ENCODE results near the gene TTC12. TPM values are rescaled to one million over a fixed set of nuclear protein-coding genes. Genes with fewer than 3 reads are reported as not detected.

The TTC12 gene
- total RNA-seq, 2 donors from 2014 or later: 5.4 to 15.7 TPM

DNA sequence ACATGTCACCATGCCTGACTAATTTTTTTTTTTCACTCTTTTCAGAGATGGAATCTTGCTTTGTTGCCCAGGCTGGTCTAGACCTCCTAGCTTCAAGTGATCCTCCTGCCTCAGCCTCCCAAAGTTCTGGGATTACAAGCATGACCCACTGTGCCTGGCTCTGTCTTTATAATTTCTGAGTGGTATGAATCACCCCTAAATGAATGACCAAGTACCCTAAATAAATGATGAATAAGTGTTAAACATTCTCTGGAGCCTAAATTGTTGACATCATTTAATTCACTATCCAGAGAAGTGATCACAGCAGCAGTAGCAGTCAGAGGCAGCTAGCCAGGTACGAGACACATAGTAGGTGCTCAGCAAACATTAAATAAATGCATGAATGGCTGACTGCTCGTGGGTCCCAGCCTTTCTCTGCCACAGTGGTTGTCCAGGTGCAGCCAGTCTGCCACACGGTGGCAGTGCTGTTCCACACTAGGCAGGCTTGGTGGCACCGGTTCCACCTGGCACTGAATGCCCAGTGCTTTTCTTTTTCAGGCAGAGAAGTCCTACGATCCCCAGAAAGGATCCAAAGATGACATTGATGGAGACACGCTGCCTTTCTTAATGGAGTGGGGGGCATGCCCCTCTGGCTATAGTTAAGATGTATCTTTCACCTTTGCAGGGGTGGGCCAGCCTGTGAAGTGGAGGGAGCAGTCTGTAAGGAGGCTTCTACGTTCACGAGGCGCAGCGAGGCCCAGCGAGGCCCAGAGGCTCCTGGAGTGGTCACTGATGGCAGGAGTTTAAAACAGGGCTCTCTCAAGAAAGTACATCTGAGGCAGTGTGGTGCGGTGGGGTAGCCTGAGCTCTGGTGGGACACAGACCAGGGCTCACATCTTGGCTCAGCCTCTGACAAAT lies 8.7 kb upstream of the TTC12 start:
- Mint-ChIP-seq H3K9me3 (no peaks in the 10 kb centered on the region), H3K36me3 (no peaks in the 10 kb centered on the region), H3K27ac (no peak overlapping the region)
- DNase-seq (ENCODE audit: low spot score in 2 of 2) (peak; percentile 64 to 69), ATAC-seq (peak; percentile 94 to 95)

DNA sequence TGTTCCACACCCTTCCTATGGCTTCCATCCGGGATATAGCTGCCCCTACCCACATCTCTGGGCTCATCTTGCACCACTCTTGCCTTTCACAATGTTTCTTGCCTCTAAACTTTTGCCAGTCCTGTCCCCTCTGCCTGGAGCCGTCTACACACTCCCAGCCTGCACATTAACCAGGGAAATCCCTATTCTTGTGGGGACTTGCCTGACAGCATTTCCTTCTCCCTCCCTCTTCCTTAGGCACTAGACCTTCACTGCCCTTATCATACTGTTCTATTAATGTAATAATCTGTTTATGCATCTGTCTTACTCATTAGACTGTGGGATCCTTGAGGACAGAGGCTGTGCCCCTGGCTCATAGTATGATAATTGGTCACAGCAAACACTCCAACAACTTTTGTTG lies 5.8 kb upstream of the TTC12 start:
- ATAC-seq (no peak), DNase-seq (ENCODE audit: low spot score in 2 of 2) (no peak)
- Mint-ChIP-seq H3K9me3 (no peaks in the 10 kb centered on the region), H3K27ac (no peak overlapping the region), H3K36me3 (peaks cover 0 to 3% of the 10 kb centered on the region in 2 donors)

DNA sequence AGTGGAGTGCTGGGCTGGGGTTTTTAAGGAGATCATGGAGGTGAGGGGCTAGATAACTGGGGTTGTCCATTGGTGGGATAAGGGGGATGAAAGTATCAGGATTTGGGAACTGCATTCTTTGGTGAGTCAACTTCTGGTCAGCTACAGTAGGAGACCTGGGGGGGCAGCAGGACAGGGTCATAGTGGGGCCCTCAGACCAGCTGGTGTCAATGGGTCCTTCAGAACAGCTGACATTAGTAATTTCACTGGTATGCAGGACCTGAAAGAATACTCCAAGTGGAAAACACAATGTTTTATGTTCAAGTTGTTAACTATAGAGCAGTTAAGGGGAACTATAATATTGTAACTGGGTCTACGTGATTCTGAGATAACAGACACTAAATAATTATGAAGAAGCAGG lies 2.8 kb upstream of the TTC12 start:
- Mint-ChIP-seq H3K36me3 (peaks cover 0 to 7% of the 10 kb centered on the region in 2 donors), H3K9me3 (no peaks in the 10 kb centered on the region), H3K27ac (peak overlapping the region in 1 of 2 donors; percentile 36)
- ATAC-seq (no peak), DNase-seq (ENCODE audit: low spot score in 2 of 2) (no peak)

DNA sequence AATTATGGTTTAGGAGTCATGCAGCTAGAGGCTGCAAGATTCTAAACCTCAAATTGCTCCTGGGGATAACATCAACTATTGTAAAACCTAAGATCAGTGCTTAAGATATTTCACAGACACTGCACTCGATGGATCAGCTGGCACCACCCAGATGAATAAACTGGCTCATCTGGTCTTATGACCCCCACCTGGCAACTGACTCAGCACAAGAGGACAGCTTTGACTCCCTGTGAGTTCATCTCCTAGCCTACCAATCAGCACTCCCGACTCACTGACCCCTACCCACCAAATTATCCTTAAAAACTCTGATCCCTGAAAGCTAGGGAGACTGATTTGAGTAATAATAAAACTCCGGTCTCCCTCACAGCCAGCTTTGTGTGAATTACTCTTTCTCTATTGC lies 782 bp upstream of the TTC12 start:
- Mint-ChIP-seq H3K36me3 (peaks cover 16 to 21% of the 10 kb centered on the region in 2 donors), H3K9me3 (peaks cover 0 to 9% of the 10 kb centered on the region in 2 donors), H3K27ac (peak overlapping the region; percentile 77 to 88)
- ATAC-seq: no peak
- DNase-seq (ENCODE audit: low spot score in 2 of 2): no peak

DNA sequence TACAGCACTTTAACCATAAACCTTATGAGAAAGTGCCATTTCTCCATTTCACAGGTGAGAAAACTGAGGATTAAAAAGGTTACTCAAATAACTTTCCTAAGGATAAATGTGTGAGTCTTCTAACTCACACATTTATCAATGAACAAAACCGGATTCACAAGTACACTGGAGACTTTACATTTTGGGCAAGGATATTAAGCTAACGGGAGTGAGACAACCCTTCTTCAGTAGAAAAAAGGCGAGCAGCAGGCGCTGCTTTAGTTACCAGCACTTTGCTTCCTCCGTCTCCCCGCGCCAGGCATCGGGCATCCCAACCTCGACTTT lies 356 bp upstream of the TTC12 start:
- peaks cover 20 to 26% of the 10 kb centered on the region in 2 donors for H3K36me3 Mint-ChIP-seq
- no peak for ATAC-seq
- H3K9me3 Mint-ChIP-seq: peaks cover 0 to 10% of the 10 kb centered on the region in 2 donors
- peak overlapping the region; percentile 77 to 88 for H3K27ac Mint-ChIP-seq
- DNase-seq (ENCODE audit: low spot score in 2 of 2): no peak

DNA sequence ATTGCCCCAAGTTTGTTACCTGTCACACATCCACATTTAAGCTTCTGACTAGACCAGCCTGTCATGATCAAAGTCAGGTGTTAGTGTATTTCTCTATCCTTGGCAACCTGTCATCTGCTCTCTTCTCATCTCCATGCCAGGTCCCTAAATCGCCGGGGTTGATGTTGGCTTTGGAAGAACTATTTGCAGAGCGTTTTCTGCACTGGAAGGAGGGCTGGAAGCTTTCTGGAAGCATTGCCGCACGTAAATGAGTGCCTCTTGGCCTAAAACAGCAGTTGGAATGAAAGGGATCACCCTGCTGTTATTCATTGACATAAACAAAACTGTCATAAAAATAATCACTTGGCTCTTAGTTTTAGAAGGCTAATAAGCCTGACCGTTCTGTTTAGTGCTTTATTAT lies 1.4 kb downstream of the TTC12 start:
- ATAC-seq: no peak
- peak overlapping the region in 1 of 2 donors; percentile 88 for H3K27ac Mint-ChIP-seq
- H3K9me3 Mint-ChIP-seq: peaks cover 0 to 10% of the 10 kb centered on the region in 2 donors
- peaks cover 24 to 29% of the 10 kb centered on the region in 2 donors for H3K36me3 Mint-ChIP-seq
- no peak for DNase-seq (ENCODE audit: low spot score in 2 of 2)

DNA sequence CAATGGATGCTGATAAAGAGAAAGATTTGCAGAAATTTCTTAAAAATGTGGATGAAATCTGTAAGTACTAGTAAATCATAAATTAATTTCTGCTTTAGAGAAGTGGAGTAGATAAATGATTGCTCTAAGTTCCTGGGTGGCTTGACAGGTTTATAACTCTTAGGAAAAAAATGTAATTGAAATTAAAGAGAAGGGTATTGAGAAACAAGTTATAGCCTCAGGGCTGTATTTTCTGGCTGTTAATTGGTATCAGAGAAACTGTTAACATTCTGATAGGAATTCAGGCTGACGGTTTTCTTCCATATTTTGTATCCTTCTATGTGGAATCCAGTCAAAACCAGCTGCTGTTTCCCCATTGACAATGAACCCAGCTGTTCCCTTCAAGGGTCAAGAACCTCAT lies 1.9 kb downstream of the TTC12 start:
- H3K36me3 Mint-ChIP-seq: peaks cover 24 to 29% of the 10 kb centered on the region in 2 donors

DNA sequence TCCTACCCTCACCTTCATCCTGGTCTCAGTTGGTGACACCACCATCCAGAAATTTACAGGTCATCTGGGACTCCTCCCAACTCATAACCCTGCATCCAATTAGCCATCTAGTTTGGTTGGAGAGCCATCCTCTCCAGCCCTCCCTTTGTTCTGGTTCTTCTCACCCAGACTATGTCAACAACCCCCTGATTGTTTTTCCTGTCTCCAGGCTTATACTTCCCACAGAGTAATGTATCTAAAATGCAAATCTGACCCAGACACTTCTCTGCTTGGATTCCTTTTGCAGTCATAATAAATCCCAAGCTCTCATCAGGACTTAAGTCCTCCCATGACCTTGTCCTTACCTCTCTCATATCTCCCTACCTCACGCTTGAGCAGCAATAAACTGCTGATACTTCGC lies 3.0 kb downstream of the TTC12 start:
- no peak overlapping the region for H3K27ac Mint-ChIP-seq
- ATAC-seq (no peak), DNase-seq (ENCODE audit: low spot score in 2 of 2) (no peak)
- peaks cover 0 to 10% of the 10 kb centered on the region in 2 donors for H3K9me3 Mint-ChIP-seq
- H3K36me3 Mint-ChIP-seq: peaks cover 24 to 29% of the 10 kb centered on the region in 2 donors

More for the DNA sequence above, 1.9 kb downstream of the TTC12 start:
- ATAC-seq: no peak
- Mint-ChIP-seq H3K9me3 (peaks cover 0 to 10% of the 10 kb centered on the region in 2 donors), H3K27ac (no peak overlapping the region)
- DNase-seq (ENCODE audit: low spot score in 2 of 2): no peak

DNA sequence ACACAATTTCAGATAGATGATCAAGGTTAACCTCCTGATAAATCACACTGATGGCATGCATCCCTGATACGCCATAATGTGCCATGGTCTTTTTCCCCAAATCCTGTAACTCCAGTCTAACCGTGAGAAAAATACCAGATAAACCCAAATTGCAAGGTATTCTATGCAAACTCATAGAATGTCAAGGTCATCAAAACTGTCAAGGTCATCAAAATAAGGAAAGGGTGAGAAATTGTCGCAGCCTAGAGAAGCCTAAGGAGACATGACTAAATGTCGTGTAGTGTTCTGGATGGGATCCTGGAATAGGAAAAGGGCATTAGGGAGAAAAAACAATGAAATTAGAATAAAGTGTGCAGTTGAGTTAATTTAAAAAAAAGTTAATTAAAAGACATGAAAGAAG lies 4.7 kb downstream of the TTC12 start:
- peaks cover 0 to 10% of the 10 kb centered on the region in 2 donors for H3K9me3 Mint-ChIP-seq
- ATAC-seq (no peak), DNase-seq (ENCODE audit: low spot score in 2 of 2) (no peak)
- H3K36me3 Mint-ChIP-seq: peaks cover 23 to 24% of the 10 kb centered on the region in 2 donors
- no peak overlapping the region for H3K27ac Mint-ChIP-seq

DNA sequence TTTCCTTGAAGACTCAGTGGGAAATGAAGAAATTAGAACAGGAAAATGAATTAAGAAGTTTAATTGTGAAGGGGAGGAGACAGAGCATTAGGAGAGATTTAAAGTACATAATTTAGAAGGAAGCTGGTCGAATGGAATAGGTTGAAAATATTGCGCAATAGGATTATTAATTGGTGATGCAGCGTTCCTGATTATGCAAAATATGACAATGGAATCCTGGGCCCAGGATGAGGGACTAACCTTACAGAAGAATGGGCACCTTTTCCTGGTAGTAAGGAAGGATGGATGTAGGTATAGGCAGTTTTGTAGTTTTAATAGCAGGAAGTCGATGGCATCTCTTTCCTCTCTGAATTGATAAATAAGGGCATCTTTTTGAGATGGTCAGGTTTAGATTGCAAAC lies 7.8 kb downstream of the TTC12 start:
- ATAC-seq: no peak
- no peak overlapping the region for H3K27ac Mint-ChIP-seq
- peaks cover 21 to 23% of the 10 kb centered on the region in 2 donors for H3K36me3 Mint-ChIP-seq
- peaks cover 0 to 10% of the 10 kb centered on the region in 2 donors for H3K9me3 Mint-ChIP-seq
- DNase-seq (ENCODE audit: low spot score in 2 of 2): no peak

DNA sequence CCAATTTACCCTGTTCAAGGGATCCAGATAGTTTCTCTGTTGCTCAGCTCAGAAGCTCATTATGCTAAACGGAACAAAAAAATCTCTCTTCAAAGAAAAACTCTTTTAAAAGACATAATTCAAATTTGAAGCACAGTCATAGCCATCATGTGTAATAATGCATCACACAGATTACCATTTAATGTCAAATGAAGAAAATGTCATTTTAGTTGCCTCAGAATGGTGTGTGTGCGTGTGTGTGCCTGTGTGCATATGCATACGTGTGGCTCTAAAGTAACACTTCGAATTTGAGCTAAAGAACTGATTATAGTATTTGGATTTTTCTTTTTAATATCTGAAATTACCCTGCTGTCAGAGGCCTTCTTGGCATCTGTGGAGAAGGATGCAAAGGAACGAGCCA lies 9.9 kb downstream of the TTC12 start:
- Mint-ChIP-seq H3K27ac (no peak overlapping the region), H3K36me3 (peaks cover 2 to 3% of the 10 kb centered on the region in 2 donors), H3K9me3 (no peaks in the 10 kb centered on the region)
- DNase-seq (ENCODE audit: low spot score in 2 of 2) (no peak), ATAC-seq (no peak)

DNA sequence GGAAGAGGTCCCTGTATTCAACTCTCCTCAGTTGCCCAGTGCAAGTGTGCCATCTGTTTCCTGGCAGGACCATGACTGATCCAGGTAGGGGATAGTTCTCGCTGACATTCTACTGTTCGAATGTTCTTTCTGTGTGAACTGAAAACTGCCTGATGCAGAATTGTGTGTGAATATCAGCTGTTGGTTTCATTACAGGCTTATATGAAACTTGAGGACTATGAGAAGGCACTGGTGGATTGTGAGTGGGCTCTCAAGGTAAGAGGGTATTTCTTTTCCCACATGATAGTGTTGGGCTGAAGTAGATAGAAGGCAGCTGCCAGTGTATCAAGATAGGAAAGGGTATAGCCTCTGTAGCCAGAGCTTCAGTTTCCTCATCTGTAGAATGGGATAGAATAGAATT lies 15.3 kb downstream of the TTC12 start:
- Mint-ChIP-seq H3K9me3 (no peaks in the 10 kb centered on the region), H3K36me3 (peaks cover 0 to 12% of the 10 kb centered on the region in 2 donors), H3K27ac (no peak overlapping the region)
- ATAC-seq (no peak), DNase-seq (ENCODE audit: low spot score in 2 of 2) (no peak)

DNA sequence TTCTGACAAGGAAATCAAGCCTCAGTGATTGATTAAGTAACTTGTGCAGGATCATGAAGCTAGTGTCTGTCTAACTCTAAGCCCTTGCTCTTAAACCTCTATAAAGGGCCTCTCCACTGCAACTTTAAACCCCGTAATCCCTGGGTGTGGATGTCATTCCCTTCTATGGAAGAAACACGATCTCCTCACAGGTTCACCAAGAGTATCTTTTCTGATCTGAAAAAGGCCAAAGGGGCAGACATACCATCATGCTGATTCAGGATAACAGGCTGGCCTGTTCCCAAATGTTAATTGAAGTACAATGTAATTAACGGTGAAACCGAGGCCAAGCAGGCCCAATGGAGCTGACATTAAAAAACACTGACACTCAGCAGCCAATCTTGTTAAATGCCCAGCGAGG lies 17.1 kb downstream of the TTC12 start:
- peaks cover 0 to 12% of the 10 kb centered on the region in 2 donors for H3K36me3 Mint-ChIP-seq
- H3K9me3 Mint-ChIP-seq: no peaks in the 10 kb centered on the region
- DNase-seq (ENCODE audit: low spot score in 2 of 2) (no peak), ATAC-seq (no peak)
- H3K27ac Mint-ChIP-seq: no peak overlapping the region

DNA sequence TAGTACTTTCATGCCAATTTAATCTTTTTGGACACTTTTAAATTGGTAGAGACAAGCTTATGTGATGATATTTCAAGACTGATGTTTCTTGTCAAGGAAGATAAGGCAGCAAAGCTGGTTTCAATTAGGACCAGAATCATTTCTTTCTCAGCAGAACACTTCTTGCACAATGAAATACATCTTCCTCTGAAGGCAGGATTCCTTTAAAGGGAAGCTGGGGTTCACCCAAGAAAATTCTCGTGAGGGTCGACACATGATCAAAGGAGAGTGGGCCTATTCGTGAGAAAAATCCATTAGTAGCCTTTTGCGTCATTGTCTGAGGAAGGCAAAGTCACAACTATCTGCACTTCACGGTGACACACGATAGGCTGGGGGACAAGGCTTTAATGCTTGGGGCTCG lies 17.6 kb downstream of the TTC12 start:
- ATAC-seq: no peak
- H3K27ac Mint-ChIP-seq: no peak overlapping the region
- no peaks in the 10 kb centered on the region for H3K9me3 Mint-ChIP-seq
- H3K36me3 Mint-ChIP-seq: peaks cover 0 to 12% of the 10 kb centered on the region in 2 donors
- no peak for DNase-seq (ENCODE audit: low spot score in 2 of 2)

DNA sequence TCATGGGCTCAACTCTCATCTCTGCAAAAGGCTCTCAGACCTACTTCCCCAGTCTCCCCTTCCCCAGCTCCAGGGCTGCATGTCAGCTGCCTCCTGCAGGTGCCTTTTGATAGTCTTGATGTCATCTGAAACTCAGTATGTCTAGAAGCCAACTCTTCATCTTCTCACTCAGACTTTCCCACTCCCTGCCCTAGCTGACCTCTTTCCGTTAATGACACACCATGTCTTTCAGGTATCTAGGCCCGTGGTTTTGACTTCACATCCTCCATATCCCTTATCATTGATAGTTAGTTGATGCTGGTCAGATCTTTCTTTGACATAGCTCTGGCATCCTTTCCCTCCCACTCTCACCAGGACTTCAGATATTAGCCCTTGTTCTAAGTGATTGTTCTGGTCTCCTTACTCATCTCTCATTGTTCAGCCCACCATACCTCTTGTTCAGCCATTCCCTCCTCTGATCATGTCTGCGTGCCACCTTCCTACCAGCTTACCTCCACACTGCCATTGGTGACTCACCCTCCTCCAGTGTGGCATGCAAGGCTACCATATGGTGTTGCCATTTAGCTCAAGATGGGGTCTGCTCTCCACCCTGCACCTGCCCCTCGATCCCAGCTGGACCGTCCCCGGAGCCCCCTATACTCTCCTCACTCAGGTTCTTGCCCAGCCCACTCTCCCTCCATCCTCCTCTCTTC lies 18.4 kb downstream of the TTC12 start:
- no peak for DNase-seq (ENCODE audit: low spot score in 2 of 2)
- Mint-ChIP-seq H3K36me3 (peaks cover 0 to 12% of the 10 kb centered on the region in 2 donors), H3K27ac (peak overlapping the region; percentile 1 to 79), H3K9me3 (no peaks in the 10 kb centered on the region)
- ATAC-seq: peak; percentile 69 to 71

DNA sequence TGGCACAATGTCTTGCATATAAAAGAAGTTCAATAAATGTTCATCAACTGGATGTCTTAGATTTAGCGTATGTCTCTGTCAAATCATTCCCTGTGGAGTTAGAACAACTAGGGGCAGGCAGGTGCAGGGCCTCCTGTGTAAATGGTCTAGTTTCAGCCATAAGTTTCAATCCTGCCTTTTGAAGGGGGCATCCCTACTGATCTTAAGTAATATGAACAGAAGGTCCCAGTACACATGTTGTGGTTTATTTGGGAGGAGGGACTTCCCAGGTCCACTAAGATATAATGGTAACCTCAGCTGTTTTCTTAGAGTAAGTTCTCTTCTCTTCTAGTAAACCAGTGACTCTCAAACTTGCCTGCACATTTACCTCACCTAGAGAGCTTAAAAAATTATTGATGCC lies 19.8 kb downstream of the TTC12 start:
- Mint-ChIP-seq H3K9me3 (no peaks in the 10 kb centered on the region), H3K36me3 (peaks cover 0 to 11% of the 10 kb centered on the region in 2 donors), H3K27ac (no peak overlapping the region)
- DNase-seq (ENCODE audit: low spot score in 2 of 2) (no peak), ATAC-seq (no peak)

DNA sequence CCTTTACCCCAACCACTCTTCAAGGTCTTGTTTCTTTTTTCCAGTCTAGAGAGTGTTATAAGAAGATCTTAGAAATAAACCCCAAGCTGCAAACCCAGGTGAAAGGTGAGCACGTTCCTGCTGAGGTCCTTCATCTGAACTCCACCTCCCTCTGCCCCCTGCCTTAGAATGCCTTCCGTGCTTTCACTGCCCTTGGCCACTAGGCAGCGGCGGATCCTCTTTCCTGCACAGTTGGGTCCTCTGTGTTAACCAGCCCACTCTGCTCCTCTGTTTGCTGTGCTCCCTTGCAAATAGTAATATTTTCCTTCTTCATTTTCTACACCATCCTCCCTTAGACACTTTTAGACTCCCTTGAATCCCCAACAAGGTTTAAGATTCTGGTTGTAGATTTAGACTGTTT lies 24.3 kb downstream of the TTC12 start:
- no peaks in the 10 kb centered on the region for H3K9me3 Mint-ChIP-seq
- no peak for DNase-seq (ENCODE audit: low spot score in 2 of 2)
- H3K27ac Mint-ChIP-seq: peak overlapping the region in 1 of 2 donors; percentile 46
- H3K36me3 Mint-ChIP-seq: peaks cover 0 to 9% of the 10 kb centered on the region in 2 donors
- no peak for ATAC-seq

Data from activated naive CD4-positive, alpha-beta T cell treated with anti-CD3 and anti-CD28 coated beads, Interleukin-2, amount 50 U/mL, for 72 hours (primary cell).